K562 (cell line): ENCODE data around the gene EEPD1. TPM values are rescaled to one million over a fixed set of nuclear protein-coding genes. Genes with fewer than 3 reads are reported as not detected.

ENCODE experiments used
- ATAC-seq: fragments of 200-7000 bp; cut with Tn5 transposase; 3 replicates; pipeline ENCODE4 v1.9.1; 2020; ENCODE audit warnings: moderate library complexity
- BruUV-seq: library from RNA; stranded (reverse); fragments of 400-500 nt; replicated peaks from 2 replicates; lab custom pipeline; 2021; lab: Mats Ljungman, UMichigan
- CTCF ChIA-PET: fragments of 300-600 bp; formaldehyde crosslinking; extraction: SDS; loops from one replicate; lab custom pipeline; 2021; ENCODE audit warnings: low intra/inter-chr PET ratio; lab: Yijun Ruan, JAX
- POLR2A ChIA-PET: fragments of 300-600, 350-650 bp; sonication (Branson Sonifier 250); formaldehyde crosslinking; extraction: SDS; loops from one replicate; lab custom pipeline; 2021; ENCODE audit warnings: antibody characterized with exemption, inconsistent platforms; lab: Yijun Ruan, JAX
- DNase-seq, 4 experiments: peaks; one replicate each; pipeline versions ENCODE4 v3.0.0 to v3.0.0-alpha.2; 2011 to 2018; ENCODE audit warnings: low spot score in 3 of 4, mixed read lengths in 3 of 4; ENCODE audit errors: extremely low read depth in 1 of 4
- FAIRE-seq: peaks from 2 replicates; lab custom pipeline; 2011; peaks lifted over from hg19 to GRCh38; lab: Jason Lieb, UNC
- H2AFZ ChIP-seq: 2 replicates; pipeline ENCODE4 v1.6.0; 2011; ENCODE audit warnings: low read depth, low read length, control low read depth, inconsistent platforms
- H3K27ac ChIP-seq: fragments of 200-600 bp; 3 replicates; pipeline ENCODE4 v1.8.0; 2011; ENCODE audit warnings: low read depth, mild to moderate bottlenecking, control low read depth, inconsistent platforms, low read length, moderate library complexity, mixed read lengths; ENCODE audit errors: extremely low read depth
- H3K27me3 ChIP-seq, 2 experiments: fragments of 300-600 bp in 1 of 2; 2 replicates in 1 of 2; 3 replicates in 1 of 2; pipeline versions ENCODE4 v1.6.0 to v1.8.0; 2011; ENCODE audit warnings: inconsistent platforms in 2 of 2, low read length in 2 of 2, mild to moderate bottlenecking in 1 of 2, mixed read lengths in 1 of 2, moderate library complexity in 1 of 2; ENCODE audit not compliant: control insufficient read depth in 2 of 2, insufficient read depth in 2 of 2
- H3K36me3 ChIP-seq: fragments of 300-600 bp; 3 replicates; pipeline ENCODE4 v1.8.0; 2011; ENCODE audit warnings: mild to moderate bottlenecking, low read length, inconsistent platforms; ENCODE audit not compliant: control insufficient read depth, insufficient read depth
- H3K4me1 ChIP-seq, 2 experiments: fragments of 200-600 bp in 1 of 2; replicated peaks in 1 of 2; 2 replicates in 1 of 2; 3 replicates in 1 of 2; pipeline versions ENCODE4 v1.5.1 to v1.8.0; 2011; ENCODE audit warnings: inconsistent platforms in 2 of 2, low read length in 2 of 2, mild to moderate bottlenecking in 1 of 2, mixed read lengths in 1 of 2, moderate library complexity in 1 of 2; ENCODE audit not compliant: control insufficient read depth in 2 of 2, insufficient read depth in 2 of 2
- H3K4me2 ChIP-seq: 2 replicates; pipeline ENCODE4 v1.6.1; 2011; ENCODE audit warnings: low read length, control low read depth, inconsistent platforms, mixed read lengths; ENCODE audit not compliant: insufficient read depth
- H3K4me3 ChIP-seq: fragments of 200-600 bp; sonication (generic), shearing (Covaris generic); 2 replicates; pipeline ENCODE4 v1.5.1; 2016; ENCODE audit warnings: control low read depth, inconsistent platforms
- H3K79me2 ChIP-seq: fragments of 200-600 bp; 3 replicates; pipeline ENCODE4 v1.8.0; 2011; ENCODE audit warnings: low read length, inconsistent platforms; ENCODE audit not compliant: control insufficient read depth, insufficient read depth
- H3K9ac ChIP-seq, 2 experiments: 2 replicates each; pipeline versions ENCODE4 v1.6.0 to v1.6.1; 2011; ENCODE audit warnings: low read depth in 2 of 2, low read length in 2 of 2, control low read depth in 1 of 2, inconsistent platforms in 1 of 2, mild to moderate bottlenecking in 1 of 2, mixed read lengths in 1 of 2; ENCODE audit not compliant: insufficient read depth in 1 of 2
- H3K9me1 ChIP-seq: one replicate; pipeline ENCODE4 v1.6.0; 2011; ENCODE audit warnings: inconsistent platforms, mild to moderate bottlenecking, low read length, moderate library complexity; ENCODE audit not compliant: control insufficient read depth, insufficient read depth
- H3K9me3 ChIP-seq: replicated peaks from 2 replicates; pipeline ENCODE4 v1.5.1; 2011; ENCODE audit warnings: low read depth, low read length, inconsistent platforms; ENCODE audit not compliant: control insufficient read depth, insufficient read depth
- H4K20me1 ChIP-seq: replicated peaks from 2 replicates; pipeline ENCODE4 v1.6.1; 2011; ENCODE audit warnings: low read length, inconsistent platforms, mixed read lengths; ENCODE audit not compliant: control insufficient read depth, insufficient read depth
- CHD1 ChIP-seq: fragments of 200-600 bp; sonication (generic); IDR thresholded peaks from one replicate; pipeline ENCODE4 v1.6.1; 2012; ENCODE audit warnings: mild to moderate bottlenecking, moderate library complexity, low read length, inconsistent platforms
- DNMT1 ChIP-seq: fragments of 450-650 bp; IDR thresholded peaks from 2 replicates; pipeline ENCODE4 v1.6.1; 2016; ENCODE audit warnings: antibody characterized with exemption, mild to moderate bottlenecking
- ELF4 ChIP-seq: fragments of 450-650 bp; formaldehyde crosslinking; IDR thresholded peaks from 2 replicates; pipeline ENCODE4 v1.4.0; 2022; ENCODE audit warnings: missing genetic modification characterization
- GABPA ChIP-seq: fragments of 200-800 bp; sonication (Bioruptor generic); conservative IDR thresholded peaks from 2 replicates; pipeline ENCODE4 v1.6.1; 2016; ENCODE audit warnings: low read depth, missing genetic modification characterization, missing compliant biosample characterization
- MAFF ChIP-seq: IDR thresholded peaks from 2 replicates; pipeline ENCODE4 v1.6.1; 2012; ENCODE audit warnings: low read length, improper control_type of control experiment
- RFX1 ChIP-seq: fragments of 450-650 bp; IDR thresholded peaks from 2 replicates; pipeline ENCODE4 v1.6.1; 2016; ENCODE audit warnings: mild to moderate bottlenecking, moderate library complexity
- RHOXF2B ChIP-seq: fragments of 250-450 bp; sonication (Bioruptor Pico); conservative IDR thresholded peaks from 2 replicates; pipeline ENCODE4 v1.5.1; 2021
- SAFB2 ChIP-seq: fragments of 200-400 bp; formaldehyde crosslinking; IDR thresholded peaks from 2 replicates; pipeline ENCODE4 v1.6.1; 2018; ENCODE audit warnings: borderline replicate concordance, low read length, low read depth, moderate library complexity; ENCODE audit not compliant: severe bottlenecking
- SPI1 ChIP-seq: IDR thresholded peaks from 2 replicates; pipeline ENCODE4 v1.6.1; 2011; ENCODE audit warnings: low read depth, low read length, control low read depth, borderline replicate concordance
- SRSF9 ChIP-seq: fragments of 200-400 bp; formaldehyde crosslinking; IDR thresholded peaks from 2 replicates; pipeline ENCODE4 v1.6.1; 2017; ENCODE audit warnings: low read depth, low read length, borderline replicate concordance
- TCFL5 ChIP-seq: fragments of 250-450 bp; sonication (Bioruptor Pico); conservative IDR thresholded peaks from 2 replicates; pipeline ENCODE4 v1.6.1; 2021; ENCODE audit warnings: mild to moderate bottlenecking, moderate library complexity, matching md5 sums
- USF2 ChIP-seq: sonication (generic); formaldehyde crosslinking; IDR thresholded peaks from 2 replicates; pipeline ENCODE4 v1.5.0; 2020; ENCODE audit warnings: missing genetic modification reagents
- XRCC3 ChIP-seq: fragments of 450-650 bp; IDR thresholded peaks from 2 replicates; pipeline ENCODE4 v1.6.1; 2017; ENCODE audit warnings: mild to moderate bottlenecking, moderate library complexity
- ZNF175 ChIP-seq: fragments of 200-800 bp; sonication (Bioruptor generic); IDR thresholded peaks from 2 replicates; pipeline ENCODE4 v1.6.1; 2016; ENCODE audit warnings: low read depth, mild to moderate bottlenecking, missing genetic modification characterization, missing compliant biosample characterization
- ZNF224 ChIP-seq: sonication (generic); formaldehyde crosslinking; IDR thresholded peaks from 2 replicates; pipeline ENCODE4 v1.8.0; 2022; ENCODE audit warnings: mild to moderate bottlenecking, missing genetic modification reagents
- WGBS: fragments of 100-300 bp; shearing (Covaris generic); methylation state at CpG from one replicate; pipeline ENCODE4 v1.1.6; 2016; ENCODE audit warnings: low coverage, mixed read lengths; ENCODE audit not compliant: insufficient coverage; ENCODE audit errors: missing lambda C conversion rate; 5-methylcytosine and 5-hydroxymethylcytosine counted together
- in situ Hi-C: fragments of 300-500 bp; cut with MboI; formaldehyde crosslinking; loops from 4 replicates; pipeline ENCODE4 v1.15.0; 2018; ENCODE audit warnings: inconsistent platforms, mixed read lengths
- intact Hi-C: fragments of 100-400 bp; cut with micrococcal nuclease; formaldehyde crosslinking; loops from 2 replicates; pipeline ENCODE4 v1.14.2; 2022
- polyA plus RNA-seq, 8 experiments: library from polyadenylated mRNA; depleted of rRNA in 4 of 8; stranded (reverse) in 5 of 8; unstranded in 3 of 8; fragments of >200 nt; fragmentation: Nextera tagmentation in 2 of 8; fragmentation: Illumina TruSeq in 1 of 8; extraction: Ambion mirVana in 2 of 8; extraction: Trizol in 1 of 8; gene quantifications; 2 replicates each; pipeline versions ENCODE4 v1.2.1 to v1.2.3, GENCODE V29; 2011 to 2014; ENCODE audit warnings: inconsistent platforms in 1 of 8, missing spikeins in 1 of 8
- total RNA-seq, 7 experiments: library from RNA; depleted of rRNA in 6 of 7; stranded (reverse); fragments of >200 nt in 6 of 7; fragmentation: Illumina TruSeq in 2 of 7; extraction: Trizol in 2 of 7; gene quantifications; 2 replicates each; pipeline versions ENCODE4 v1.2.1 to v1.2.3, GENCODE V29; 2011 to 2021; ENCODE audit warnings: low replicate concordance in 1 of 7
- TF ChIP-seq, protein P1 (sequence below), 2 experiments: fragments of 450-650 bp; IDR thresholded peaks; 2 replicates each; pipeline ENCODE4 v1.6.1; 2016

Gene EEPD1
- total and polyA plus RNA-seq, 9 of the 15 experiments (the other 6 are each of a cell fraction or from before 2014, with no cell fraction given), result 0.01 to 1.5 (median 0.74) TPM; not detected in 1

DNA sequence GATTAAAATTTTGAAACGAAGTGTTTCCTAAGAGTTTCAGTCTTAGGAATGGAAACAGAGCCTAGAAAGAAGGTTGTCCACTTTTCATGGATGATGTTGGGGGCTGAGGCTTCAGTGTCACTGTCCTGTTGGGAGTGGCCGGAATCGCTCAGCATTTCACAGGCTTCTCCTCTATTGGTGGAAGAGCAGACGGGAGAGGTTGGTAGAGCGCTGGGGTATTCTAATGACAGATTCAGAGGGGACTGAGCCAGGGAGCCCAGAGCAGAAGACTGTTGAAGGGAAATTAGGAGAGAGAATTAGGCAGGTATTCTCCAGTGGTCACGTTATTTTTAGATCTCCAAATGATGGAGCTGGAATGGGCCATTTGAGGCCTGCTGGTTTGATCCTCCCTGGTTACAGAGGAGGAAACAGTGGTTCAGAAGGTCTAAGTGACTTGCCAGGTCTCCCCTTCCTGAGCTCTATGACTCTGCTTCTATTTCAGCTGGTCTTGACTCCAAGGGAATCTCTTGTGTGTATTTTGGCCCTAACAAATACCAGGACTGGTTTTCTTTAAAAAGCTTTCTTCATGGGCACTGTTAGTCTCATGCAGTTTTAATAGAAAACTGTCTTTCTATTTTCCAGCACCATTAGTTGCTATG is 35.7 kb upstream of the EEPD1 start:
- Histone ChIP-seq H4K20me1 (no peaks in the 10 kb centered on the region; the same call in 1 of the 2 replicates), H3K9me3 (no peaks in the 10 kb centered on the region), H3K9ac (no peak overlapping the region), H3K27ac (no peak overlapping the region), H3K79me2 (no peaks in the 10 kb centered on the region), H2AFZ (no peak overlapping the region), H3K27me3 (peaks cover 14 to 34% of the 10 kb centered on the region in 2 experiments; a peak in 4 of 5 replicates), H3K4me1 (no peaks in the 10 kb centered on the region; a peak in 1 of 5 replicates), H3K9me1 (no peaks in the 10 kb centered on the region), H3K36me3 (no peaks in the 10 kb centered on the region), H3K4me2 (no peak overlapping the region), H3K4me3 (no peak overlapping the region)
- 6% methylated on average over 6 of the region's 6 CpGs for WGBS
- no peak for TF ChIP-seq USF2 (CRISPR knock-in tag)
- TF ChIP-seq RFX1, result no peak
- TF ChIP-seq SAFB2, result no peak
- no peak for TF ChIP-seq DNMT1
- no peak for TF ChIP-seq ZNF175 (CRISPR knock-in tag)
- no peak for TF ChIP-seq RHOXF2B (CRISPR knock-in tag)
- no peak for TF ChIP-seq ELF4 (CRISPR knock-in tag)
- TF ChIP-seq SPI1, result no peak
- TF ChIP-seq SRSF9, result no peak
- TF ChIP-seq CHD1, result no peak
- TF ChIP-seq, protein P1, sequence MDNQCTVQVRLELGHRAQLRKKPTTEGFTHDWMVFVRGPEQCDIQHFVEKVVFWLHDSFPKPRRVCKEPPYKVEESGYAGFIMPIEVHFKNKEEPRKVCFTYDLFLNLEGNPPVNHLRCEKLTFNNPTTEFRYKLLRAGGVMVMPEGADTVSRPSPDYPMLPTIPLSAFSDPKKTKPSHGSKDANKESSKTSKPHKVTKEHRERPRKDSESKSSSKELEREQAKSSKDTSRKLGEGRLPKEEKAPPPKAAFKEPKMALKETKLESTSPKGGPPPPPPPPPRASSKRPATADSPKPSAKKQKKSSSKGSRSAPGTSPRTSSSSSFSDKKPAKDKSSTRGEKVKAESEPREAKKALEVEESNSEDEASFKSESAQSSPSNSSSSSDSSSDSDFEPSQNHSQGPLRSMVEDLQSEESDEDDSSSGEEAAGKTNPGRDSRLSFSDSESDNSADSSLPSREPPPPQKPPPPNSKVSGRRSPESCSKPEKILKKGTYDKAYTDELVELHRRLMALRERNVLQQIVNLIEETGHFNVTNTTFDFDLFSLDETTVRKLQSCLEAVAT (IDR thresholded peaks at IDR 0.05), result no peak
- no peak for TF ChIP-seq XRCC3
- TF ChIP-seq TCFL5 (CRISPR knock-in tag), result no peak
- TF ChIP-seq MAFF, result no peak
- TF ChIP-seq ZNF224 (CRISPR knock-in tag), result no peak
- no peak for TF ChIP-seq GABPA (tag)
- no peak for DNase-seq
- BruUV-seq, result no TSS peak
- no peak for FAIRE-seq
- no peak for ATAC-seq
- CTCF ChIA-PET, result no interaction called here
- POLR2A ChIA-PET, result no interaction called here
- in situ Hi-C loops, result no loop called here
- intact Hi-C loops, result no loop called here
